ENCODE measurements around the gene AQP10.
A peak's percentile ranks its signal among the peaks of the same experiment; 100 is the strongest.
"Not testable (repeated sequence)": the region's sequence is repeated elsewhere in the genome, so short reads cannot be mapped to it uniquely, and the experiment has no call there.

AQP10 gene

DNA sequence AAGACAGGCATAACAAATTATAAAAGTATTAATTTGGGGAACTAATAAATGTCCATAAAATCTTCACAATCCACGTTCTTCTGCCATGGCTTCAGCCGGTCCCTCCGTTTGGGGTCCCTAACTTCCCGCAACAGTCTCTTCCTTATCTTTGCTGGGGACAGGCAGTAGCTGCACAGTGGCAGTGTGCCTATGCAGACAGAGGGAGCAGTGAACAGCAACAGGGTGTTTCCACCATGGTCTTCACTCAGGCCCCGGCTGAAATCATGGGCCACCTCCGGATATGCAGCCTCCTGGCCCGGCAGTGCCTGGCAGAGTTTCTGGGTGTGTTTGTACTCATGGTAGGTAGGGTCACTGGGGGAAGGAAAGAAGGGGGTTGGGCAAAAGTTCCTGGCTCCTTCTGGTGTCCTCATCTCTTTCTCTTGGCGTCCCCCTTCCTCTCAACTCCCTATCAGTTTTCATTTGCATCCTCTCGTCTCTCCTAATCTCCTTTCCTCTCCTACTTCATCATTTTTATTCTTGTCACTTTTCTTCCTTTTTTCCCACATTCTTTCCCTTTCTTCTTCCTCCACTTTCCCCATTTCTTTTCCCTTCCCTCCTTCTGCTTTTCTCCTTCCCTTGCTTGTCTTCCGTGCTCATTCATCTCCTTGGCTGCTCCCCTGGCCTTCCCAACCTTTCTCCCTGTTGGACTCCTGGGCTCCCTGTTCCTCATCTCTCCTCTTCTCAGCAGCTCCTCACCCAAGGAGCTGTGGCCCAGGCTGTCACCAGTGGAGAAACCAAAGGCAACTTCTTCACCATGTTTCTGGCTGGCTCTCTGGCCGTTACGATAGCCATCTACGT, 8.4 kb upstream of the AQP10 start:
- H3K36me3 Mint-ChIP-seq, H3K9me3 Mint-ChIP-seq, H3K27ac Mint-ChIP-seq, H3K4me1 Mint-ChIP-seq, ATAC-seq, H3K4me3 Mint-ChIP-seq: not testable (repeated sequence)
- H3K27me3 Mint-ChIP-seq = peaks cover 14% of the 10 kb centered on the region

GRCh38 chr1:154313066-154313356, 7.9 kb upstream of the AQP10 start:
- Mint-ChIP-seq H3K9me3 (peaks cover 4% of the 10 kb centered on the region), H3K4me3 (no peak overlapping the region), H3K27me3 (peaks cover 14% of the 10 kb centered on the region), H3K4me1 (no peaks in the 10 kb centered on the region), H3K27ac (no peak overlapping the region), H3K36me3 (no peaks in the 10 kb centered on the region)
- no peak for ATAC-seq

DNA sequence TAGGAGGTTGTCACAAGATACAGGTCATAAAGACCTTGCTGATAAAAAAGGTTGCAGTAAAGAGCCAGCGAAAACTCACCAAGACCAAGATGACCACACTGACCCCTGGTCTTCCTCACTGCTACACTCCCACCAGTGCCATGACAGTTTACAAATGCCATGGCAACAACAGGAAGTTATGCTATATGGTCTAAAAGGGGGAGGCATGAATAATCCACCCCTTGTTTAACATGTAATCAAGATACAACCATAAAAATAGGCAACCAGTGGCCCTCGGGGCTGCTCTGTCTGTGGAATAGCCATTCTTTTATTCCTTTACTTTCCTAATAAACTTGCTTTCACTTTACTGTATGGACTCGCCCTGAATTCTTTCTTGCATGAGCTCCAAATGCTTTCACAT, 6.7 kb upstream of the AQP10 start:
- H3K36me3 Mint-ChIP-seq, H3K4me1 Mint-ChIP-seq, H3K9me3 Mint-ChIP-seq, H3K27ac Mint-ChIP-seq, ATAC-seq, H3K4me3 Mint-ChIP-seq: not testable (repeated sequence)
- peaks cover 14% of the 10 kb centered on the region for H3K27me3 Mint-ChIP-seq

DNA sequence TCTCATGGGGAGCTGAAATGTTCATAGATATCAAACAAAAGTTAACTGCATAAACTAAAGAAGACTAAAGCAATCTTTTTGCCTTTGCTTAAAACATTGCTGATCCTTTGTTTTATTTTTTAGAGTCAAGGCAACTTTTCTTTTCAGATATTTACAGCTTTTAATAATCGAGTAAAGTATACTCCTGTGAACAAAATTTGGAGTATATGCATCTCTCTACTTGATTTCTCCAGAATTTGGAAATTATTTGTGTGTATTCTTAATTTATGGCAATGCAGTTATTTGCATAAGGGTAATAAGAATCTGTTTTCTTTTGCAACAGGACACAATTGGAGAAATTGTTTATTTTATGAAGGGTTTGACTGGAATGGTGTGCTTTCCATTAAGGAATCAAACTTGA, 4.2 kb upstream of the AQP10 start:
- Mint-ChIP-seq H3K9me3 (peaks cover 4% of the 10 kb centered on the region), H3K27me3 (peaks cover 23% of the 10 kb centered on the region), H3K27ac (no peak overlapping the region), H3K4me3 (no peak overlapping the region), H3K4me1 (no peaks in the 10 kb centered on the region), H3K36me3 (no peaks in the 10 kb centered on the region)
- ATAC-seq = no peak

DNA sequence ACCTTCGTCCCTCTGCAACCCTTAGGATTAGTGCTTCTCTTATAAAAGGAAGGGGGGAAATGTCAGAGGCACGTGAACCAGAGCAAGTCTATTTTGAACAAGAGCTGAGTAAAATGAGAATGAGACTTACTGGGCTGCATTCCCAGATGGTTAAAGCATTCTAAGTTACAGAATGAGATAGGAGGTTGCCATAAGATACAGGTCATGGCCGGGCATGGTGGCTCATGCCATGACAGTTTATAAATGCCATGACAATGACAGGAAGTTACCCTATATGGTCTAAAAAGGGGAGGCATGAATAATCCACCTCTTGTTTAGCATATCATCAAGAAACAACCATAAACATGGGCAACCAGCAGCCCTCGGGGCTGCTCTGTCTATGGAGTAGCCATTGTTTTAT, 2.5 kb upstream of the AQP10 start:
- no peaks in the 10 kb centered on the region for H3K36me3 Mint-ChIP-seq
- no peak overlapping the region for H3K27ac Mint-ChIP-seq
- peaks cover 4% of the 10 kb centered on the region for H3K9me3 Mint-ChIP-seq
- no peak overlapping the region for H3K4me3 Mint-ChIP-seq
- no peak for ATAC-seq
- H3K27me3 Mint-ChIP-seq = peaks cover 23% of the 10 kb centered on the region
- no peaks in the 10 kb centered on the region for H3K4me1 Mint-ChIP-seq

GRCh38 chr1:154321609-154321934, 679 bp downstream of the AQP10 start:
- not testable (repeated sequence) for ATAC-seq, H3K36me3 Mint-ChIP-seq, H3K27ac Mint-ChIP-seq, H3K4me3 Mint-ChIP-seq, H3K9me3 Mint-ChIP-seq
- peaks cover 23% of the 10 kb centered on the region for H3K27me3 Mint-ChIP-seq
- peaks cover 17% of the 10 kb centered on the region for H3K4me1 Mint-ChIP-seq

DNA sequence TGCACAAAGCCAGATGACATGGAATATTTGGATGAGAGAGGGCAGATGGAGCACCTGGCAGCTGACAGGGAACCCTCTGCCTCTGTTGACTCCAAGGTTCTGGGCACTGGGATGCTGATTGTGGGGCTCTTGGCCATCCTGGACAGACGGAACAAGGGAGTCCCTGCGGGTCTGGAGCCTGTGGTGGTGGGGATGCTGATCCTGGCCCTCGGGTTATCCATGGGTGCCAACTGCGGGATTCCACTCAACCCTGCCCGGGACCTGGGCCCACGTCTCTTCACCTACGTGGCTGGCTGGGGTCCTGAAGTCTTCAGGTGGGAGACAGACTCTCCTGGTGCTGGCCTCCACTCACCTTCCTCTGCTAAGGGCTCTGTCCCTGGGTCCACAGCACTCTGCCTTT, 2.6 kb downstream of the AQP10 start:
- H3K27ac Mint-ChIP-seq = no peak overlapping the region
- peaks cover 35% of the 10 kb centered on the region for H3K4me1 Mint-ChIP-seq
- H3K36me3 Mint-ChIP-seq = no peaks in the 10 kb centered on the region
- no peak overlapping the region for H3K4me3 Mint-ChIP-seq
- H3K27me3 Mint-ChIP-seq = peaks cover 23% of the 10 kb centered on the region
- H3K9me3 Mint-ChIP-seq = no peaks in the 10 kb centered on the region
- ATAC-seq = no peak

- Mint-ChIP-seq H3K27me3 (peaks cover 23% of the 10 kb centered on the region), H3K36me3 (no peaks in the 10 kb centered on the region), H3K27ac (peak overlapping the region; percentile 72), H3K4me1 (peaks cover 39% of the 10 kb centered on the region), H3K4me3 (peak overlapping the region; percentile 97), H3K9me3 (no peaks in the 10 kb centered on the region)
- ATAC-seq = no peak
Measured at GRCh38 chr1:154324241-154324640, 3.3 kb downstream of the AQP10 start.

DNA sequence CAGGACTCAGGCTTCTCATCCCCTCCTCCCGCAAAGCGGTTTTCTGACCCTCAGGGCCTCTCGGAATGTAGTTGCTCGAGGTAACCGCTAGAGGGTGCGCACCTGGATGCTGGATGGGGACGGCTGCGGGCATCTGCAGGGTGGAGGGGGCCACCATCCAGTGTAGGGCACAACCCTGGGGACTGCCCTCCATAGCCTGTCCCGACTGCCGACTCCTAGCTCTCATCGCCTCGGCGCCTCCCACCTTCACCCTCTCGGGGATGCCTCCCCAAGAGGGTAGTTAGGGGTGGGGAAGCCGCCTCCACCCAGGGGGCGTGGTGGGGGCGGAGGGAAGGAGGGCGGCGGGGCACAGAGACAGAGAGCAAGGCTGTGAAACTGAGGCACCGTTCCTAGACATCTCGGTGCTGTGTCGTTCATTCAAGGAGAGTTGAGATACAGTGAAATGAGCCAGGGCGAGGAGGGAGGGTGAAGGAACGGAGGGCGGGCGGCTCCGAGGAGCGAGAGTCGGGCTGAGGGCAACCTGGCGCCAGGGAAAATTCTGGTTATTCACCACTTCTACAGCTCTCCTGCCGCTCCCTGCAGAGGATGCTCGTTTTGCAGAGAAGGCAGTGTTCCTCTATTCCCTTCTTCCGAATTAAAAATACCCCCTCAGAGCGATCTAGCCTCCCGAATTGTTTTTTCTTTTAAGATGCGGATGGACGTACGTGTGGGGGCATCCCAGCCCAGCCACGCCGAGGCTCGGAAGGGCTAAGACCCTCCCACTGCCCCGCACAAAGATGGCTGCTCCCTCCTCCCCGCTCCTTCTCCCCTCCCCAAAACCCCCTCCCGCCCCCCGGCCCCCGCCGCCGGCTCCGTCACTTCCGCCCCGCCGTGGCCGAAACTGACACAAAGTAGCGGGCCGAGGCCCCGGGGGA, 4.0 kb downstream of the AQP10 start, which contains the start of gene ATP8B2:
ATP8B2 (plus strand) TSS at position 857 of the 914 bp plus-strand sequence. CDS start 2,617 bp downstream, outside the sequence.
- Mint-ChIP-seq H3K4me3 (peak within 1 kb of the TSS; percentile 97), H3K4me1 (peaks cover 46% of the 10 kb centered on the region), H3K27ac (peak within 1 kb of the TSS; percentile 72), H3K36me3 (no peaks in the 10 kb centered on the region), H3K9me3 (no peaks in the 10 kb centered on the region), H3K27me3 (peaks cover 23% of the 10 kb centered on the region)
- peak; percentile 79 for ATAC-seq

DNA sequence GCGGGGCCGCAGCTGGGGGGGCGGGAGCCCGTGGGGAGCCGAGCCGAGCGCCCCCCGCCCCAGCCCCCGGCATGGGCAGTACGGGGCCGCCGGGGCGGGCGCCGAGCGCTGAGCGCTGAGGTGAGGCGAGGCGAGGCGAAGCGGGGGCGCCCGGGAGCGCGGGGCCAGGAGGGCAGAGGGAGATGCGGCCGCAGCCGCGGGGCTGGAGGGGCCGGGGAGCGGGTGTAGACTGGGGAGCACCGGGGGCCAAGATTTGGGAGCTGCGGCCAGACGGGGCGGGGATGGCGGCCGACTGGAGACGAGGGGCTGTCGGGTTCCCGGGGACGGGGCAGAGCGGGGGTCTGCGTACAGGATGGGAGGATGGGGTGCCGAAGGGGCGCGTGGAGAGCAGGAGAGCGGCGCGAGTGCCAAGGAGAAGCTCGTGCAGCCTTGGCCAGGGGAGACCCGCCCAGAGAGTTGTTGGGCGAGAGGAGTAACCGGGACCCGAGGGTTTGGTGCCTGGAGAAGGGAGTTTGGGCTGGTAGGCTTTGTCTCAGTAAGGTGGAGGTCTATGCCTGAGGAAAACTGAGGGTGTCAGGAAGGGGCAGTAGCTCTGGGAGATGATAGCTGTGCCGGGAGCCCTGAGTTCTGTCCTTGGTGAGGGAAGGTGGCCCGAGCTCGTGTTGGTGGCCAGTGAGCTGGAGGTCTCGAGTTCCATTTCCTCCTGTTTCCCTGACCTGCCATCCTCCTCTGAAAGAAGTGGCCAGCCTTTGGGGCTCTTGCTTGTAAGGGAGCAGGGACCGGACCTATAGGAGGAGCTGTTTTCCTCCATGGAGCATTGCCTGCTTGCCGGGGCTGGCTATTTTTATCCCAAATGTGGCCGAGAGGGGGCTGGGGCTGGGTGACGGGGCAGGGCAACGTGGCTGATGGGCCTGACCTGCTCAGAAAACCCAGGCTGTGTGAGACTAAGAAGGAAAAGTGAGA, 5.0 kb downstream of the AQP10 start:
- Mint-ChIP-seq H3K4me3 (peak overlapping the region; percentile 97), H3K4me1 (peaks cover 55% of the 10 kb centered on the region), H3K36me3 (no peaks in the 10 kb centered on the region), H3K27ac (peak overlapping the region; percentile 72), H3K9me3 (no peaks in the 10 kb centered on the region), H3K27me3 (peaks cover 22% of the 10 kb centered on the region)
- ATAC-seq = peak; percentile 54

- H3K27ac Mint-ChIP-seq = peak overlapping the region; percentile 72
- H3K36me3 Mint-ChIP-seq = peaks cover 2% of the 10 kb centered on the region
- ATAC-seq = no peak
- peaks cover 56% of the 10 kb centered on the region for H3K4me1 Mint-ChIP-seq
- H3K4me3 Mint-ChIP-seq = peak overlapping the region; percentile 97
- no peaks in the 10 kb centered on the region for H3K9me3 Mint-ChIP-seq
- peaks cover 12% of the 10 kb centered on the region for H3K27me3 Mint-ChIP-seq
Measured at GRCh38 chr1:154326546-154327465, 5.9 kb downstream of the AQP10 start.

- no peak for ATAC-seq
- Mint-ChIP-seq H3K9me3 (no peaks in the 10 kb centered on the region), H3K4me1 (peaks cover 56% of the 10 kb centered on the region), H3K27ac (peak overlapping the region; percentile 21), H3K27me3 (peaks cover 3% of the 10 kb centered on the region), H3K4me3 (peak overlapping the region; percentile 78), H3K36me3 (peaks cover 11% of the 10 kb centered on the region)
Measured at GRCh38 chr1:154327466-154328317, 6.8 kb downstream of the AQP10 start.

- Mint-ChIP-seq H3K36me3 (peaks cover 17% of the 10 kb centered on the region), H3K4me1 (peaks cover 56% of the 10 kb centered on the region), H3K9me3 (no peaks in the 10 kb centered on the region), H3K4me3 (peak overlapping the region; percentile 78), H3K27ac (no peak overlapping the region), H3K27me3 (no peaks in the 10 kb centered on the region)
- peak; percentile 75 for ATAC-seq
Measured at GRCh38 chr1:154328318-154329151, 7.6 kb downstream of the AQP10 start.

Data from stimulated activated memory B cell treated with anti-CD40 and anti-IgM and Interleukin-4, amounts not matched to agents 10 μg/mL and 1 μg/mL and 100 μg/mL, for 72 hours (primary cell).